OCI-LY1 (cell line): Measurements from ENCODE around the gene SLC25A25.

Experiments used
- H2AFZ ChIP-seq: fragments of 200-600 bp; sonication (generic), shearing (Covaris generic); 2 replicates; pipeline ENCODE4 v1.6.0; 2014; ENCODE audit warnings: antibody characterized with exemption, mild to moderate bottlenecking, low read length
- H3F3A ChIP-seq: fragments of 200-600 bp; sonication (generic), shearing (Covaris generic); 2 replicates; pipeline ENCODE4 v1.6.0; 2014; ENCODE audit warnings: mild to moderate bottlenecking, antibody characterized with exemption, low read length, moderate library complexity; ENCODE audit not compliant: insufficient read depth
- H3K27ac ChIP-seq: fragments of 200-600 bp; sonication (generic); 2 replicates; pipeline ENCODE4 v1.5.1; 2014; ENCODE audit warnings: low read length, mixed run types, mild to moderate bottlenecking, low read depth; ENCODE audit not compliant: poor library complexity, severe bottlenecking
- H3K27me3 ChIP-seq: fragments of 200-600 bp; sonication (generic); 2 replicates; pipeline ENCODE4 v1.6.0; 2014; ENCODE audit warnings: antibody characterized with exemption, mild to moderate bottlenecking, low read length, moderate library complexity; ENCODE audit not compliant: insufficient read depth
- H3K36me3 ChIP-seq: fragments of 200-600 bp; sonication (generic); 2 replicates; pipeline ENCODE4 v1.6.1; 2014; ENCODE audit warnings: mild to moderate bottlenecking, antibody characterized with exemption, low read length, moderate library complexity, mixed read lengths; ENCODE audit not compliant: insufficient read depth
- H3K4me1 ChIP-seq: fragments of 200-600 bp; sonication (generic); 2 replicates; pipeline ENCODE4 v1.5.1; 2014; ENCODE audit warnings: mild to moderate bottlenecking, low read length, moderate library complexity; ENCODE audit not compliant: insufficient read depth, severe bottlenecking
- H3K4me2 ChIP-seq: fragments of 200-600 bp; sonication (generic), shearing (Covaris generic); 2 replicates; pipeline ENCODE4 v1.6.1; 2014; ENCODE audit warnings: low read length
- H3K4me3 ChIP-seq: fragments of 200-600 bp; sonication (generic); 2 replicates; pipeline ENCODE4 v1.5.1; 2014; ENCODE audit warnings: low read length, low read depth, mild to moderate bottlenecking, mixed read lengths; ENCODE audit not compliant: poor library complexity, severe bottlenecking
- H3K79me2 ChIP-seq: fragments of 200-600 bp; shearing (Covaris generic); 2 replicates; pipeline ENCODE4 v1.6.1; 2016; ENCODE audit warnings: mixed run types, low read length, mixed read lengths; ENCODE audit not compliant: insufficient read depth
- H3K9ac ChIP-seq: fragments of 200-600 bp; sonication (generic), shearing (Covaris generic); 2 replicates; pipeline ENCODE4 v1.6.1; 2014; ENCODE audit warnings: mild to moderate bottlenecking, low read length, mixed read lengths
- H3K9me2 ChIP-seq: fragments of 200-600 bp; sonication (generic), shearing (Covaris generic); 2 replicates; pipeline ENCODE4 v1.6.1; 2014; ENCODE audit warnings: low read depth, mild to moderate bottlenecking, low read length, mixed read lengths
- H3K9me3 ChIP-seq: fragments of 200-600 bp; shearing (Covaris generic); 2 replicates; pipeline ENCODE4 v1.6.1; 2014; ENCODE audit warnings: low read length, mixed read lengths
- H4K20me1 ChIP-seq: fragments of 200-600 bp; sonication (generic), shearing (Covaris generic); 2 replicates; pipeline ENCODE4 v1.6.0; 2016; ENCODE audit warnings: mild to moderate bottlenecking, low read length; ENCODE audit not compliant: insufficient read depth
- EZH2 ChIP-seq: fragments of 200-600 bp; sonication (generic), shearing (Covaris generic); IDR thresholded peaks from 2 replicates; pipeline ENCODE4 v1.8.0; 2017; ENCODE audit warnings: borderline replicate concordance, mixed run types, mild to moderate bottlenecking, antibody characterized with exemption, low read length, moderate library complexity, mixed read lengths
- TF ChIP-seq, protein P1 (sequence below): fragments of 200-600 bp; sonication (generic), shearing (Covaris generic); IDR thresholded peaks from 2 replicates; pipeline ENCODE4 v1.5.1; 2017; ENCODE audit warnings: mild to moderate bottlenecking, antibody characterized with exemption, low read length, moderate library complexity, mixed read lengths

The SLC25A25 gene

GRCh38 chr9:128057724-128058409 lies 10.2 kb upstream of the SLC25A25 start:
- Histone ChIP-seq H2AFZ (no peak overlapping the region), H3K9me2 (no peaks in the 10 kb centered on the region), H3K4me3 (no peak overlapping the region), H3F3A (no peaks in the 10 kb centered on the region), H3K27me3 (no peaks in the 10 kb centered on the region), H4K20me1 (no peaks in the 10 kb centered on the region), H3K9ac (no peak overlapping the region), H3K9me3 (no peaks in the 10 kb centered on the region), H3K79me2 (no peaks in the 10 kb centered on the region), H3K36me3 (0 out of 2 replicates have a peak, but pooled peaks cover under 1% of the 10 kb centered on the region), H3K4me1 (no peaks in the 10 kb centered on the region), H3K4me2 (no peak overlapping the region), H3K27ac (no peak overlapping the region)
- TF ChIP-seq, protein P1, sequence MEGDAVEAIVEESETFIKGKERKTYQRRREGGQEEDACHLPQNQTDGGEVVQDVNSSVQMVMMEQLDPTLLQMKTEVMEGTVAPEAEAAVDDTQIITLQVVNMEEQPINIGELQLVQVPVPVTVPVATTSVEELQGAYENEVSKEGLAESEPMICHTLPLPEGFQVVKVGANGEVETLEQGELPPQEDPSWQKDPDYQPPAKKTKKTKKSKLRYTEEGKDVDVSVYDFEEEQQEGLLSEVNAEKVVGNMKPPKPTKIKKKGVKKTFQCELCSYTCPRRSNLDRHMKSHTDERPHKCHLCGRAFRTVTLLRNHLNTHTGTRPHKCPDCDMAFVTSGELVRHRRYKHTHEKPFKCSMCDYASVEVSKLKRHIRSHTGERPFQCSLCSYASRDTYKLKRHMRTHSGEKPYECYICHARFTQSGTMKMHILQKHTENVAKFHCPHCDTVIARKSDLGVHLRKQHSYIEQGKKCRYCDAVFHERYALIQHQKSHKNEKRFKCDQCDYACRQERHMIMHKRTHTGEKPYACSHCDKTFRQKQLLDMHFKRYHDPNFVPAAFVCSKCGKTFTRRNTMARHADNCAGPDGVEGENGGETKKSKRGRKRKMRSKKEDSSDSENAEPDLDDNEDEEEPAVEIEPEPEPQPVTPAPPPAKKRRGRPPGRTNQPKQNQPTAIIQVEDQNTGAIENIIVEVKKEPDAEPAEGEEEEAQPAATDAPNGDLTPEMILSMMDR, result no peak
- TF ChIP-seq EZH2, result no peak

DNA sequence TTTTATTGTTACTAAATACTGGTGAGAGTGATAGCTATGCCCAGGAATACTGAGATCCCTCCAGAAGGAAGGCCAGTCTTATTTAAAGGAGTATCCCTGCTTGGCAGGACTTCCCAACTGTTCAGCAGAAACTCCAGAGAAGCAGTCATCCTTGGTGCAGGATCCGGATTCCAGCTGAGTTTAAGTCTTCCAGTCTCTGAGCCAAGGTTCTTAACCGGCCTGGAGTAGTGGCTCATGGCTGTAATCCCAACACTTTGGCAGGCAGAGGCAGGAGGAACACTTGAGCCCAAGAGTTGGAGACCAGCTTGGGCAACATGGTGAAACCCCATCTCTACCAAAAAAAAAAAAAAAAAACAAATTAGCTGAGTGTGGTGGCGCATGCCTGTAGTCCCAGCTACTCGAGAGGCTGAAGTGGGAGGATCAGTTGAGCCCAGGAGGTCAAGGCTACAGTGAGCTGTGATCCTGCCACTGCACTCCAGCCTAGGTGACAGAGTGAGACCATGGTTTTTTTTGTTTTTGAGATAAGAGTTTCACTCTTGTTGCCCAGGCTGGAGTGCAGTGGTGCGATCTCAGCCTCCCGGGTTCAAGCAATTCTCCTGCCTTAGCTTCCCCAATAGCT lies 8.6 kb upstream of the SLC25A25 start:
- Histone ChIP-seq H3K4me3 (no peak overlapping the region), H3K4me2 (no peak overlapping the region), H2AFZ (no peak overlapping the region), H3K4me1 (no peaks in the 10 kb centered on the region), H4K20me1 (no peaks in the 10 kb centered on the region), H3K36me3 (0 out of 2 replicates have a peak, but pooled peaks cover 7% of the 10 kb centered on the region), H3F3A (no peaks in the 10 kb centered on the region), H3K9me2 (no peaks in the 10 kb centered on the region), H3K27me3 (no peaks in the 10 kb centered on the region), H3K79me2 (no peaks in the 10 kb centered on the region), H3K27ac (no peak overlapping the region), H3K9ac (no peak overlapping the region), H3K9me3 (no peaks in the 10 kb centered on the region)
- no peak for TF ChIP-seq EZH2
- TF ChIP-seq, protein P1, result no peak

DNA sequence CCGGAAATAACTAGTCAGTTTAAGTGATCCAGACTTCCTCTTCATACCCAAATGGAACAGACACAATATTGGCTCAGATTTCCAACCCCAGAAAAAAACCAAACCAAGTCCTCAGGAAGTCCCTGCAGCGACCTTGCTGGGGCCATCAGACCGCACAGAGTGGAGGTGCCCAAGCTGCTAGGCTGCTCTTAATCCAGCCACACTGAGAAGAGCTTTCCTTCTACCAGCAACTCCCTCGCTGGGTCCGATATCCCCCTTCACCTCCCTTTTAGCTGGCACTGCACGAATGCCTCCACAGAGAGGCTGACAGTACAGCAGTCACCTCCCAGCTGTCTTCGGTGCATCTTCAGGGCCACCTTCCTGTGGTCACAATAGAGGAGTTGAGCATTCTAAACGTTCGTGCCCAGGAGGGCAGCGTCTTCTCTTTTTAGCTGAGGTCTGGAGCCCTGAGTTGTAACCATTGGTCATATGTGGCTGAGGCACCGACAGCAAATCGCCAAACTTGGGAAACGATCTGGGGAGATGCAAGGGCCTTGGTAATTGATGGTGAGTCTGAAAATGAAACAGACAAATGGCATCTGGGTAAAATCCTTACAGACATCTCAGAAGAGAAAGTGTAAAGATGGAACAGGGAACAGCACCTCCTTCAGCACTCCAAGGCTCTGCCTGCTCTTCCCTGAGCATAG lies 6.6 kb upstream of the SLC25A25 start:
- Histone ChIP-seq H3K9me2 (no peaks in the 10 kb centered on the region), H3K9me3 (no peaks in the 10 kb centered on the region)

More for the DNA sequence above, 6.6 kb upstream of the SLC25A25 start:
- Histone ChIP-seq H3F3A (no peaks in the 10 kb centered on the region), H4K20me1 (no peaks in the 10 kb centered on the region), H3K36me3 (0 out of 2 replicates have a peak, but pooled peaks cover 7% of the 10 kb centered on the region), H3K27me3 (no peaks in the 10 kb centered on the region), H2AFZ (no peak overlapping the region), H3K4me3 (no peak overlapping the region), H3K4me2 (no peak overlapping the region), H3K79me2 (peaks cover 4% of the 10 kb centered on the region; the same call in 1 of the 2 replicates), H3K9ac (no peak overlapping the region), H3K27ac (no peak overlapping the region), H3K4me1 (peaks cover 15% of the 10 kb centered on the region)
- no peak for TF ChIP-seq EZH2
- TF ChIP-seq, protein P1, result no peak
